ENCODE data around the gene HCST. TPM values are rescaled to one million over a fixed set of nuclear protein-coding genes. Genes with fewer than 3 reads are reported as not detected.

The HCST gene
- total and polyA plus RNA-seq, 7 donors: 2.4 to 36.1 (median 4.8) TPM; not detected in 1

- intact Hi-C loops (cut with DNase I): loop anchor here (5.0 kb wide), 2 partner anchors 119 to 249 kb away; partner anchors contain the start of genes ARHGAP33 and COX6B1
- WGBS, 2 donors: 94 to 95% methylated on average over 13 of the region's 13 CpGs
- H3K9me3 ChIP-seq: no peaks in the 10 kb centered on the region
Observed at GRCh38 chr19:35896643-35897040, 5.7 kb upstream of the HCST start.

GRCh38 chr19:35897706-35898451, 4.5 kb upstream of the HCST start:
- TF ChIP-seq EP300 (IDR thresholded peaks at IDR 0.05) (no peak), POLR2A (IDR thresholded peaks at IDR 0.05) (no peak), CTCF (IDR thresholded peaks at IDR 0.05) (no peak), POLR2AphosphoS5 (IDR thresholded peaks at IDR 0.05) (no peak)
- intact Hi-C loops (cut with DNase I): loop anchor here (5.0 kb wide), 2 partner anchors 121 to 251 kb away; partner anchors contain the start of genes ARHGAP33 and COX6B1
- DNase-seq: no peak

More at GRCh38 chr19:35896643-35897040, 5.7 kb upstream of the HCST start:
- H3K27ac ChIP-seq: no peak overlapping the region
- DNase-seq: no peak
- no peaks in the 10 kb centered on the region for H3K27me3 ChIP-seq
- no peak overlapping the region for H3K4me3 ChIP-seq
- peaks cover 0 to 59% (median 26%) of the 10 kb centered on the region in 4 donors for H3K36me3 ChIP-seq
- peaks cover 0 to 26% (median 22%) of the 10 kb centered on the region in 4 donors for H3K4me1 ChIP-seq
- TF ChIP-seq EP300 (IDR thresholded peaks at IDR 0.05): no peak
- no peak for TF ChIP-seq POLR2A (IDR thresholded peaks at IDR 0.05)
- no peak for TF ChIP-seq CTCF (IDR thresholded peaks at IDR 0.05)

DNA sequence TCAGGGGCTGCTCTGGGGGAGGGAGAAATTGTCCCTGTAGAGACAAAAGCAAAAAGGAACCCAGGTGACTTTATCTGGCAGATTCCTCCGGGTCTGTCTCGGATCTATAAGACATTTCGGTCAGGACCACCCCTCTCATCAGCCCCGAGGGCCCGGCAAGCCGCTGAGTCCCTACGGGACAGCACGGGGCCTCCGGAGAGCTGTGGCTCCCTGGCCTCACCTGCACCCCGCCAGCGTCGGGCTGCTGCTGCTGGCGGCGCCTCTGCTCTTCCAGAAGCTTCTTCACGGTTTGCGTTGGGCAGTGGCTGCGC, 3.9 kb upstream of the HCST start:
- intact Hi-C loops (cut with DNase I): loop anchor here (5.0 kb wide), 2 partner anchors 121 to 251 kb away; partner anchors contain the start of genes ARHGAP33 and COX6B1
- Histone ChIP-seq H3K36me3 (peaks cover 0 to 44% (median 21%) of the 10 kb centered on the region in 4 donors), H3K27me3 (no peaks in the 10 kb centered on the region), H3K4me1 (peaks cover 0 to 31% (median 24%) of the 10 kb centered on the region in 4 donors), H3K9me3 (no peaks in the 10 kb centered on the region), H3K4me3 (peak overlapping the region; percentile 54 to 74 (median 62)), H3K27ac (peak overlapping the region; percentile 82 to 95 (median 90))
- 6 to 7% methylated on average over 17 of the region's 17 CpGs for WGBS, 2 donors
- TF ChIP-seq POLR2AphosphoS5 (IDR thresholded peaks at IDR 0.05) (no peak), CTCF (IDR thresholded peaks at IDR 0.05) (no peak), EP300 (IDR thresholded peaks at IDR 0.05) (no peak), POLR2A (IDR thresholded peaks at IDR 0.05) (no peak)
- no peak for DNase-seq

More at GRCh38 chr19:35897706-35898451, 4.5 kb upstream of the HCST start:
- H3K36me3 ChIP-seq: peaks cover 0 to 50% (median 22%) of the 10 kb centered on the region in 4 donors
- H3K4me1 ChIP-seq: peaks cover 0 to 26% (median 22%) of the 10 kb centered on the region in 4 donors
- WGBS, 2 donors: 89 to 90% methylated on average over 13 of the region's 13 CpGs
- peak overlapping the region; percentile 54 to 74 (median 62) for H3K4me3 ChIP-seq
- peak overlapping the region; percentile 82 to 95 (median 90) for H3K27ac ChIP-seq
- no peaks in the 10 kb centered on the region for H3K9me3 ChIP-seq
- no peaks in the 10 kb centered on the region for H3K27me3 ChIP-seq

GRCh38 chr19:35899547-35900214, 2.6 kb upstream of the HCST start:
- DNase-seq: peak; percentile 92
- Histone ChIP-seq H3K4me1 (peaks cover 0 to 34% (median 25%) of the 10 kb centered on the region in 4 donors), H3K36me3 (peaks cover 0 to 32% (median 16%) of the 10 kb centered on the region in 4 donors), H3K9me3 (no peaks in the 10 kb centered on the region), H3K4me3 (peak overlapping the region; percentile 54 to 74 (median 62)), H3K27me3 (no peaks in the 10 kb centered on the region), H3K27ac (peak overlapping the region; percentile 82 to 95 (median 90))
- TF ChIP-seq CTCF (IDR thresholded peaks at IDR 0.05): no peak
- peak in 2 of 4 donors; percentile 7 to 78 for TF ChIP-seq EP300 (IDR thresholded peaks at IDR 0.05)
- peak in 1 of 2 donors; percentile 64 for TF ChIP-seq POLR2A (IDR thresholded peaks at IDR 0.05)
- TF ChIP-seq POLR2AphosphoS5 (IDR thresholded peaks at IDR 0.05): peak; percentile 78 to 92 (median 84)
- WGBS, 2 donors: 0 to 1% methylated on average over 43 of the region's 43 CpGs
- intact Hi-C loops (cut with DNase I): loop anchor here (1.0 to 5.0 kb wide), 3 partner anchors 32 to 252 kb away; partner anchors contain the start of genes ARHGAP33 and COX6B1

Measured in sigmoid colon (tissue), 7 donors.